Measurements from ENCODE around the gene ZBTB16.

The ZBTB16 gene

DNA sequence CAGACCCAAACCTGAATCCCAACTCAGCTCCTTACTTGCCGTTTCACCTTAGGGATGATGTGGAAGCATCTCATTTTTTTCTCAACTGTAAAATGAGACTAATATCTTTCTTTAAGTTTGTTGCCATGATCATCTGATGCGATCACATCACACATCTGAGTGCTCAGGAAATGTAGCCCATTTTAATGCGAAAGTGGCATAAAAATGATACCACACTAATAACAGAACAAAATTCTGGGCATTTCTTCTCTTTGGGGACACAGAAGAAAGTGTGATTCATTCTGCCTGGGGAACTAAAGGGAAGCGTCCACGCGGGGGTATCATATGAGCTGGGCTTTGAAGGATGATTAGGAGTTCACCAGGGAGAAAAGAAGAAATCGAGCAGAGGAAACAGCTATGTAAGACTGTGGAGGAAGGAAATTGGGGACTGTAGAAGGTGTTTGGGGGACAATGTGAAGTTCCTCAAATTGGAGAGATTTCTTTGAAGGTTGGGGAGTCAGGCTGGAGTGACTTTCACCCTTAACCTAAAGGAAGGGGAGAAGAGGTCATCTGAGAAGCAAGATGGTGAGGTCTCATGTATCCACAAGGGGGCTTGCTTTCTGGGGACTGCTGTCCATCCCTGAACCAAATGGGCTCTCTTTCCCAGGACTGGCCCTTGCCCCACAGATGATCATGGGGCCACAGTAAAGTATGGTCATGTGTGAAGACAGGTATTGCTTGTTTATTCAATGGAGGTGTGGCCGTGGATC is 187.0 kb downstream of the ZBTB16 start:
- TF ChIP-seq, protein P1, sequence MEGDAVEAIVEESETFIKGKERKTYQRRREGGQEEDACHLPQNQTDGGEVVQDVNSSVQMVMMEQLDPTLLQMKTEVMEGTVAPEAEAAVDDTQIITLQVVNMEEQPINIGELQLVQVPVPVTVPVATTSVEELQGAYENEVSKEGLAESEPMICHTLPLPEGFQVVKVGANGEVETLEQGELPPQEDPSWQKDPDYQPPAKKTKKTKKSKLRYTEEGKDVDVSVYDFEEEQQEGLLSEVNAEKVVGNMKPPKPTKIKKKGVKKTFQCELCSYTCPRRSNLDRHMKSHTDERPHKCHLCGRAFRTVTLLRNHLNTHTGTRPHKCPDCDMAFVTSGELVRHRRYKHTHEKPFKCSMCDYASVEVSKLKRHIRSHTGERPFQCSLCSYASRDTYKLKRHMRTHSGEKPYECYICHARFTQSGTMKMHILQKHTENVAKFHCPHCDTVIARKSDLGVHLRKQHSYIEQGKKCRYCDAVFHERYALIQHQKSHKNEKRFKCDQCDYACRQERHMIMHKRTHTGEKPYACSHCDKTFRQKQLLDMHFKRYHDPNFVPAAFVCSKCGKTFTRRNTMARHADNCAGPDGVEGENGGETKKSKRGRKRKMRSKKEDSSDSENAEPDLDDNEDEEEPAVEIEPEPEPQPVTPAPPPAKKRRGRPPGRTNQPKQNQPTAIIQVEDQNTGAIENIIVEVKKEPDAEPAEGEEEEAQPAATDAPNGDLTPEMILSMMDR (conservative IDR thresholded peaks at IDR 0.05; ENCODE audit: control insufficient read depth, insufficient read depth, low read depth, low read length), result no peak
- no peak for DNase-seq (ENCODE audit: low read depth)
- H3K4me3 ChIP-seq (ENCODE audit: control insufficient read depth, low read depth, low read length), result no peak overlapping the region

DNA sequence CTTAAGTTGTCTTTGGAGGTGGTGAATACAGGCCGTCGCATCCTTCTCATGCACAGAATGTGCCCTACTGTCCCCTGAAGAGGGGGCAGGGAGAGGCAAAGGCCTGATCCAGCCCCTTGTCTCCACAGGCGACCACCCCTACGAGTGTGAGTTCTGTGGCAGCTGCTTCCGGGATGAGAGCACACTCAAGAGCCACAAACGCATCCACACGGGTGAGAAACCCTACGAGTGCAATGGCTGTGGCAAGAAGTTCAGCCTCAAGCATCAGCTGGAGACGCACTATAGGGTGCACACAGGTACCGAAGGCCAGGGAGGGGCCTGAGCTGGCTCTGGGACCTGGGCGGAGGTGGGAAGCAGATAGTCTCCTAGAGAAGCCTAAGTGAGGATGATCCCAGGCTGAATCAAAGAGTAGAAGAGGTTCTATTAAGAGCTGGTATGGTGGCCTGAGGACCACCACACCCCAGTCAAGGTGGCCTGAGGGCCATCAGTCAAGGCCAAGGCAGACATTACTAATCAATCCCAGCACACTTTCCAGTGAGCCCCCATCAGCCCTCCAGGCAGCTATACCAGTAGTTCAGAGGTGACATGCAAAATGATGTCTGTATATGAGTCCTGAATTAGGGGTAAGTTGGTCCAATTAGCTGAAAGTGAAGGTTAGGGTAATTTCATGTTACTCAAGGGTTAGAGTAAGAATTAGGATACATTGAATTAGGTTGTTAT is 187.7 kb downstream of the ZBTB16 start:
- no peak for DNase-seq (ENCODE audit: low read depth)
- H3K4me3 ChIP-seq (ENCODE audit: control insufficient read depth, low read depth, low read length), result no peak overlapping the region
- TF ChIP-seq, protein P1 (conservative IDR thresholded peaks at IDR 0.05; ENCODE audit: control insufficient read depth, insufficient read depth, low read depth, low read length), result no peak

- DNase-seq (ENCODE audit: low read depth), result no peak
- TF ChIP-seq, protein P1 (conservative IDR thresholded peaks at IDR 0.05; ENCODE audit: control insufficient read depth, insufficient read depth, low read depth, low read length), result no peak
- H3K4me3 ChIP-seq (ENCODE audit: control insufficient read depth, low read depth, low read length), result no peak overlapping the region
Measured at GRCh38 chr11:114250180-114250579, 190.7 kb downstream of the ZBTB16 start.

- no peak overlapping the region for H3K4me3 ChIP-seq (ENCODE audit: control insufficient read depth, low read depth, low read length)
- peak; percentile 53 for DNase-seq (ENCODE audit: low read depth)
- TF ChIP-seq, protein P1 (conservative IDR thresholded peaks at IDR 0.05; ENCODE audit: control insufficient read depth, insufficient read depth, low read depth, low read length), result no peak
Measured at GRCh38 chr11:114250993-114251814, 191.7 kb downstream of the ZBTB16 start.

GRCh38 chr11:114251815-114252337 is 192.4 kb downstream of the ZBTB16 start:
- TF ChIP-seq, protein P1 (conservative IDR thresholded peaks at IDR 0.05; ENCODE audit: control insufficient read depth, insufficient read depth, low read depth, low read length), result no peak
- DNase-seq (ENCODE audit: low read depth), result no peak
- H3K4me3 ChIP-seq (ENCODE audit: control insufficient read depth, low read depth, low read length), result no peak overlapping the region

DNA sequence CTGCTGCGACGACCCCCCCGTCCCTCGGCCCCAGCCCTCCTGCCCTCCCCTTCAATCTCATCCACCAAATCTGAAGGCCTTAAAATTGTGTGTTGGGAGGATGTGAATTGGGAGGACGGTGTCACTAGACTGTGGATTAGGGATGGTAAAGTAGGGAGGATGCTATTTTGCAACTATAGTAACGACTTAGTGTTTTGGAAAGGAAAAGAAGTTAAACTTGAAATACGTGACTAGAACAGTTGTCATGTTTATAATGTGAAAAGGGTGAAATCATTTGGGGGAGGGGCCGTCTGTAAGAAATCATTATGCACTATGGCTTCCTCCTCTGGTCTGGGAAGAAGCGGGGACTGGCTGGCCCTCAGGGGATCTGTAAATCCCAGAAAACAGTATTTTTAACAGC is 193.3 kb downstream of the ZBTB16 start:
- DNase-seq (ENCODE audit: low read depth), result no peak
- TF ChIP-seq, protein P1 (conservative IDR thresholded peaks at IDR 0.05; ENCODE audit: control insufficient read depth, insufficient read depth, low read depth, low read length), result no peak
- no peak overlapping the region for H3K4me3 ChIP-seq (ENCODE audit: control insufficient read depth, low read depth, low read length)
